Cardiac fibroblast (primary cell): ENCODE data around the gene KATNA1.
A peak's percentile ranks its signal among the peaks of the same experiment; 100 is the strongest.

Source experiments
- DNase-seq, 2 donors: peaks; one replicate each; pipeline versions ENCODE4 v3.0.0 to v3.0.0-alpha.2; 2010; ENCODE audit warnings: low read depth in 2 of 2
- H3K4me3 ChIP-seq, 2 donors: replicated peaks in 1 of 2; 1 replicate in 1 of 2; 2 replicates in 1 of 2; pipeline ENCODE4 v1.5.1; 2011; ENCODE audit warnings: low read depth in 2 of 2, low read length in 2 of 2, mild to moderate bottlenecking in 2 of 2, moderate library complexity in 1 of 2
- CTCF ChIP-seq: IDR thresholded peaks from one replicate; pipeline ENCODE4 v1.5.1; 2011; ENCODE audit warnings: low read depth, mild to moderate bottlenecking, low read length, inconsistent platforms

KATNA1 gene

DNA sequence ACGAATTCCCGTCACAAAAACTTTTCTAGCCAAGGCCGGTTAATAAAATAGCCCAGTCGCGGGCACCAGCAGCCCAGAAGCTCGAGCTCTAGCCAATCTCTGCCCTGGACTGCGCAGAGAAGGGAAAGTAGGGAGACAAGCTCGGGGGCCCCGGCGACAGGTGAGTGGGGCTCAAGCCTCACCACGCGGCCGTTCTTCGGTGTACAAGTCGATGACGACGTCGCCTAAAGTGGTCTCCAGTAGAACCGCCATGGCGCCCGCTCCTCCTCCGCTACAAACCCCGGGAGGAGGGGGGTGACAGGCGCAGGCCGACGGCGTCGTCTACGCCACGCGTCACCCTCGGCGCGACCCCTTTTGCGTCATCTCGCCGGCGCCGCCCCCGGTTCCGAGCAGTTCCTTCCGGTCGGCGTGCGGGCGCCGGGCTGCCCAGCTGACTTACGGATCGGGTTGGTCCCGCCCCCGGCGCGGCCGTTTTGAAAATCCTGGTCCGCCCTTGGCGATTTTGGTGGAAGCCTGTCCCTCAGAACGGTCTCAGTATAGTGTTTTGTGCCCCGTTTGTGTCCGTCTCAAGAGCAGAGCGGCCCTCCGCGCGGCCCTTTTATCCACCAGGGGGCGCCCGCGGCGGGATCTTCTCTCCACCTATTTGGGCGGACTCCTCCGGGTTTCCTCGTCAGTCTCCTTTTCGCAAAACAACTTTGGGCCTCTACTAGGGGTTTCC is 102.6 kb downstream of the KATNA1 start, which contains the start of gene PPIL4:
TSS of gene PPIL4 (minus strand) at position 290 of the 718 bp plus-strand sequence. CDS start at position 252, 38 bp downstream.
- DNase-seq, result peak; percentile 96 to 97
- peak within 1 kb of the TSS; percentile 97 to 98 for H3K4me3 ChIP-seq
- TF ChIP-seq CTCF, result peak; percentile 85

- no peak for TF ChIP-seq CTCF
- H3K4me3 ChIP-seq, result peak overlapping the region; percentile 97 to 98
- DNase-seq, result peak; percentile 77 to 86
Measured at GRCh38 chr6:149545258-149545753, 103.2 kb downstream of the KATNA1 start.
